HCT116 (cell line): ENCODE results near the gene CACNB2.

ENCODE experiments used
- POLR2AphosphoS5 ChIP-seq: IDR thresholded peaks from 2 replicates; pipeline ENCODE4 v1.6.1; 2011; ENCODE audit warnings: mild to moderate bottlenecking, low read depth, low read length, moderate library complexity
- ZFX ChIP-seq: fragments of 450-650 bp; IDR thresholded peaks from 2 replicates; pipeline ENCODE4 v1.6.1; 2017

DNA sequence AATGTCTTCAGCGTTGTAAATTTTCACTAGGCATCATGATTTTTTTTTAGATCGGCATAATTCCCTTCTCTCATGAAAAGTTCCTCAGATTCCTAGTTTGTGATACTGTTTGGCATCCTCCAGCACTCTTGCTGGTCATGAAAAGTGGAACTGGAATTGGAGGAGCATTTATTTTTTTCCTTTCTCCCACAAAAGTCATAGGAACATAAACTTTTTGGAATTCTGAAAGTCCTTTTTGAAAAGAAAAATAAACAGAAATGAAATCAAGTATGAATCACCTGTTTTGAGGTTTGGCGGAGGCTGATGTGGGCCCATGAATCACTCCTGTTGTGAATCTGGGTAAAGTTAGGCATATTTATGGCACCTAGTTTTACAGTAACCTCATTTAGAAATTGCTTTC, 17.7 kb downstream of the CACNB2 start:
- TF ChIP-seq POLR2AphosphoS5: no peak
- TF ChIP-seq ZFX: no peak
